CD14-positive monocyte (primary cell): ENCODE measurements around the gene HES4. TPM values are rescaled to one million over a fixed set of nuclear protein-coding genes. Genes with fewer than 3 reads are reported as not detected.
"Not testable (repeated sequence)": the region's sequence is repeated elsewhere in the genome, so short reads cannot be mapped to it uniquely, and the experiment has no call there.

Experiments
- DNase-seq, 3 donors: peaks; one replicate each; pipeline ENCODE4 v3.0.0-alpha.2; 2011 to 2022
- H2AFZ ChIP-seq: 2 replicates; pipeline ENCODE4 v1.6.0; 2012; ENCODE audit warnings: mild to moderate bottlenecking, low read depth, low read length, inconsistent platforms; ENCODE audit not compliant: insufficient read depth, poor library complexity, severe bottlenecking
- H3K27ac ChIP-seq, 2 donors: 1 replicate in 1 of 2; 2 replicates in 1 of 2; pipeline ENCODE4 v1.5.1; 2012 to 2013; ENCODE audit warnings: low read length in 2 of 2, control low read depth in 1 of 2, inconsistent platforms in 1 of 2, low read depth in 1 of 2, mild to moderate bottlenecking in 1 of 2
- H3K27me3 ChIP-seq, 2 donors: one replicate each; pipeline versions ENCODE4 v1.6.0 to v1.6.1; 2011 to 2013; ENCODE audit warnings: low read length in 2 of 2; ENCODE audit not compliant: control insufficient read depth in 2 of 2, insufficient read depth in 2 of 2
- H3K36me3 ChIP-seq, 2 donors: replicated peaks in 1 of 2; 1 replicate in 1 of 2; 2 replicates in 1 of 2; pipeline versions ENCODE4 v1.5.1 to v1.6.1; 2012 to 2013; ENCODE audit warnings: low read length in 2 of 2, control low read depth in 1 of 2, inconsistent platforms in 1 of 2, mild to moderate bottlenecking in 1 of 2; ENCODE audit not compliant: insufficient read depth in 2 of 2, control insufficient read depth in 1 of 2
- H3K4me1 ChIP-seq, 2 donors: 1 replicate in 1 of 2; 2 replicates in 1 of 2; pipeline versions ENCODE4 v1.5.1 to v1.6.1; 2012 to 2013; ENCODE audit warnings: low read length in 2 of 2, control low read depth in 1 of 2, inconsistent platforms in 1 of 2, mild to moderate bottlenecking in 1 of 2, moderate library complexity in 1 of 2; ENCODE audit not compliant: insufficient read depth in 2 of 2, control insufficient read depth in 1 of 2
- H3K4me2 ChIP-seq: replicated peaks from 2 replicates; pipeline ENCODE3; 2012; ENCODE audit warnings: low read length, moderate library complexity, mild to moderate bottlenecking; ENCODE audit not compliant: poor library complexity, severe bottlenecking; ENCODE audit errors: extremely low read depth
- H3K4me3 ChIP-seq, 3 experiments: fragments of 200-600 bp in 1 of 3; sonication (generic) in 1 of 3; replicated peaks in 1 of 3; 1 replicate in 2 of 3; 2 replicates in 1 of 3; pipeline ENCODE4 v1.5.1; 2011 to 2013; ENCODE audit warnings: low read length in 3 of 3, mild to moderate bottlenecking in 3 of 3, control low read depth in 2 of 3, low read depth in 2 of 3, inconsistent platforms in 1 of 3, moderate library complexity in 1 of 3
- H3K79me2 ChIP-seq: 2 replicates; pipeline ENCODE4 v1.6.0; 2012; ENCODE audit warnings: mild to moderate bottlenecking, control low read depth, inconsistent platforms, low read length, moderate library complexity; ENCODE audit not compliant: insufficient read depth
- H3K9ac ChIP-seq: 2 replicates; pipeline ENCODE4 v1.6.0; 2017; ENCODE audit warnings: low read length, mild to moderate bottlenecking; ENCODE audit not compliant: insufficient read depth, poor library complexity, severe bottlenecking
- H3K9me3 ChIP-seq, 2 donors: replicated peaks in 1 of 2; 1 replicate in 1 of 2; 2 replicates in 1 of 2; pipeline versions ENCODE4 v1.5.1 to v1.6.1; 2012 to 2013; ENCODE audit warnings: low read length in 2 of 2, control low read depth in 1 of 2; ENCODE audit not compliant: control insufficient read depth in 1 of 2, insufficient read depth in 1 of 2
- H4K20me1 ChIP-seq: 2 replicates; pipeline ENCODE4 v1.6.0; 2012; ENCODE audit warnings: mild to moderate bottlenecking, low read length, control low read depth, moderate library complexity; ENCODE audit not compliant: insufficient read depth
- H3K27ac Mint-ChIP-seq, 7 donors: one replicate each; pipeline ENCODE4 v1.8.0; 2020; ENCODE audit warnings: mild to moderate bottlenecking in 7 of 7, mixed read lengths in 7 of 7, moderate library complexity in 6 of 7, inconsistent platforms in 2 of 7
- H3K27me3 Mint-ChIP-seq, 3 donors: one replicate each; pipeline ENCODE4 v1.8.0; 2021 to 2022; ENCODE audit warnings: low read depth in 3 of 3, mild to moderate bottlenecking in 3 of 3, mixed read lengths in 3 of 3, moderate library complexity in 3 of 3, inconsistent platforms in 1 of 3
- H3K36me3 Mint-ChIP-seq, 2 donors: one replicate each; pipeline ENCODE4 v1.8.0; 2020; ENCODE audit warnings: mixed read lengths in 2 of 2, inconsistent platforms in 1 of 2, mild to moderate bottlenecking in 1 of 2
- H3K4me1 Mint-ChIP-seq: one replicate; pipeline ENCODE4 v1.8.0; 2020; ENCODE audit warnings: mild to moderate bottlenecking, mixed read lengths
- H3K4me3 Mint-ChIP-seq, 2 donors: one replicate each; pipeline ENCODE4 v1.8.0; 2020; ENCODE audit warnings: mild to moderate bottlenecking in 2 of 2, mixed read lengths in 2 of 2, moderate library complexity in 1 of 2
- H3K9me3 Mint-ChIP-seq, 7 donors: one replicate each; pipeline ENCODE4 v1.8.0; 2020 to 2022; ENCODE audit warnings: mixed read lengths in 7 of 7, mild to moderate bottlenecking in 6 of 7, moderate library complexity in 6 of 7, inconsistent platforms in 2 of 7
- WGBS: methylation state at CpG from one replicate; pipeline ENCODE4 v1.1.5; 2013; ENCODE audit warnings: missing lambda C conversion rate; ENCODE audit not compliant: insufficient coverage; 5-methylcytosine and 5-hydroxymethylcytosine counted together
- intact Hi-C, 2 donors: fragments of 100-400 bp; cut with micrococcal nuclease; formaldehyde crosslinking; loops; one replicate each; pipeline versions ENCODE4 v1.15.0 to v1.15.1; 2023
- polyA plus RNA-seq, 3 donors: library from polyadenylated mRNA; depleted of rRNA in 1 of 3; unstranded in 2 of 3; stranded (reverse) in 1 of 3; fragments of 300-500 nt in 2 of 3; fragments of >200 nt in 1 of 3; fragmentation: Illumina TruSeq in 2 of 3; gene quantifications; 1 replicate in 2 of 3; 2 replicates in 1 of 3; pipeline ENCODE4 v1.2.3, GENCODE V29; 2012 to 2021
- TF ChIP-seq, protein P1 (sequence below): fragments of 200-600 bp; IDR thresholded peaks from one replicate; pipeline ENCODE4 v1.8.0; 2022; ENCODE audit warnings: antibody characterized with exemption, mild to moderate bottlenecking

Gene HES4
- polyA plus RNA-seq, 3 donors: 1.4 to 26.8 (median 2.0) TPM

DNA sequence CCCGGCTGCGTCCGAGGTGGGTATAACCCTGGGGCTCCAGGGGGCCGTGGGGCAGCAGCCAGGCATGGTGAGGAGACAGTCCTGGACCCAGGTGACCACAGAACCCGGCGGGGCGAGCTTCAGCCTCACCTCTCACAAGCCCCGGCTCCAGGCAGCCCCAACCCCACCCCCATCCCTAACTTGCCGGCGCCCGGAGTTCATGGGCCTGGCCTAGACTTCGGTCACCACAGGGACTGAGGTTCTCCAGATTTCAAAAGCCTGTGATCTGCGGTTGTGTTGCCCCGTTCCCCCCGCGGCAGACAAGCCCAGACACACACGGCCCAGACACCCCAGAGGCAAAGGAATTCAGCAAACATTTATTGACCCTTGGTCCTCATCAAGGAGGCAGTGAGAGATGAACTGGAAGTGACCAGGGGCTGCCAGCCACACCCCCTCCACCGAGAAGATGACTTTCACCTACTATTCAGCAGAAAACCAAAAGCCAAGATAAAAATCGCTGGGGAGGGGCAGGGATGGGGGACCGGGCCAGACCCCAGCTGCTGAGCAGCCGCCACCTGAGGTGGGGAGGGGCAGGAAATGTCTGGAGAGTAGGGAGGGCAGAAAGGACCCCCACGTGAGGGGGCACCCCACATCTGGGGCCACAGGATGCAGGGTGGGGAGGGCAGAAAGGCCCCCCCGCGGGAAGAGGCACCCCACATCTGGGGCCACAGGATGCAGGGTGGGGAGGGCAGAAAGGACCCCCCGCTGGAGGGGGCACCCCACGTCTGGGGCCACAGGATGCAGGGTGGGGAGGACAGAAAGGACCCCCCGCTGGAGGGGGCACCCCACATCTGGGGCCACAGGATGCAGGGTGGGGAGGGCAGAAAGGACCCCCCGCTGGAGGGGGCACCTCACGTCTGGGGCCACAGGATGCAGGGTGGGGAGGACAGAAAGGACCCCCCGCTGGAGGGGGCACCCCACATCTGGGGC, 3.9 kb downstream of the HES4 start:
- H3K9me3 Mint-ChIP-seq: peaks cover 10 to 43% (median 32%) of the 10 kb centered on the region in 7 donors
- H3K27me3 ChIP-seq: peaks cover 23 to 48% of the 10 kb centered on the region in 2 donors

DNA sequence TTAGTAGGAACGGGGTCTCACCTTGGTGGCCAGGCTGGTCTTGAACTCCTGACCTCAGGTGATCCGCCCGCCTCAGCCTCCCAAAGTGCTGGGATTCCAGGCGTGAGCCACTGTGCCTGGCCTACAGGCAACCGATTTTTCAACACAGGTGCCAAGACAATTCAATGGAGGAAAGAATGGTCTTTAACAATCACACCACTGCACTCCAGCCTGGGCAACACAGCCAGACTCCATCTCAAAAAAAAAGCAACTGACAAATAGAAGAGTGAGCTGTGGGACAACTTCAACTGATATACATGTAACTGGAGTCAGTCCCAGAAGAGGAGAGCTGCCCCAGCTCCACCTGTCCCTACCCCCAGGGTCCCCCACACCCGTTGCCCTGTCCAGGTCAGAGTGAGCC, 5.4 kb downstream of the HES4 start:
- peak overlapping the region in 1 of 2 donors; percentile 70 for H3K4me3 Mint-ChIP-seq
- intact Hi-C loops, H3K4me1 Mint-ChIP-seq, H3K27ac ChIP-seq, H3K9ac ChIP-seq, DNase-seq, H3K4me2 ChIP-seq, H3K4me3 ChIP-seq, H3K4me1 ChIP-seq, H3K36me3 ChIP-seq, H3K79me2 ChIP-seq, H2AFZ ChIP-seq, H3K36me3 Mint-ChIP-seq: not testable (repeated sequence)
- H3K27ac Mint-ChIP-seq: peak overlapping the region in 1 of 7 donors; percentile 19
- H4K20me1 ChIP-seq: peaks cover 12% of the 10 kb centered on the region
- H3K27me3 Mint-ChIP-seq: peaks cover 50 to 80% (median 66%) of the 10 kb centered on the region in 3 donors
- peaks cover 8 to 40% (median 30%) of the 10 kb centered on the region in 7 donors for H3K9me3 Mint-ChIP-seq
- peaks cover 19 to 41% of the 10 kb centered on the region in 2 donors for H3K27me3 ChIP-seq
- H3K9me3 ChIP-seq: peaks cover 22 to 28% of the 10 kb centered on the region in 2 donors
- WGBS: 75% methylated on average over 2 of the region's 6 CpGs

More for the DNA sequence above, 3.9 kb downstream of the HES4 start:
- peaks cover 22 to 29% of the 10 kb centered on the region in 2 donors for H3K9me3 ChIP-seq
- no peaks in the 10 kb centered on the region for H3K79me2 ChIP-seq
- peaks cover 12% of the 10 kb centered on the region for H4K20me1 ChIP-seq
- H3K27ac ChIP-seq: no peak overlapping the region
- H2AFZ ChIP-seq: no peak overlapping the region
- Mint-ChIP-seq H3K4me1 (peaks cover 10% of the 10 kb centered on the region), H3K27ac (no peak overlapping the region), H3K4me3 (peak overlapping the region in 1 of 2 donors; percentile 69), H3K27me3 (peaks cover 45 to 82% (median 63%) of the 10 kb centered on the region in 3 donors), H3K36me3 (peaks cover 0 to 4% of the 10 kb centered on the region in 2 donors)
- intact Hi-C loops: no loop called here
- TF ChIP-seq, protein P1, sequence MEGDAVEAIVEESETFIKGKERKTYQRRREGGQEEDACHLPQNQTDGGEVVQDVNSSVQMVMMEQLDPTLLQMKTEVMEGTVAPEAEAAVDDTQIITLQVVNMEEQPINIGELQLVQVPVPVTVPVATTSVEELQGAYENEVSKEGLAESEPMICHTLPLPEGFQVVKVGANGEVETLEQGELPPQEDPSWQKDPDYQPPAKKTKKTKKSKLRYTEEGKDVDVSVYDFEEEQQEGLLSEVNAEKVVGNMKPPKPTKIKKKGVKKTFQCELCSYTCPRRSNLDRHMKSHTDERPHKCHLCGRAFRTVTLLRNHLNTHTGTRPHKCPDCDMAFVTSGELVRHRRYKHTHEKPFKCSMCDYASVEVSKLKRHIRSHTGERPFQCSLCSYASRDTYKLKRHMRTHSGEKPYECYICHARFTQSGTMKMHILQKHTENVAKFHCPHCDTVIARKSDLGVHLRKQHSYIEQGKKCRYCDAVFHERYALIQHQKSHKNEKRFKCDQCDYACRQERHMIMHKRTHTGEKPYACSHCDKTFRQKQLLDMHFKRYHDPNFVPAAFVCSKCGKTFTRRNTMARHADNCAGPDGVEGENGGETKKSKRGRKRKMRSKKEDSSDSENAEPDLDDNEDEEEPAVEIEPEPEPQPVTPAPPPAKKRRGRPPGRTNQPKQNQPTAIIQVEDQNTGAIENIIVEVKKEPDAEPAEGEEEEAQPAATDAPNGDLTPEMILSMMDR: no peak
- peaks cover 6 to 22% of the 10 kb centered on the region in 2 donors for H3K4me1 ChIP-seq
- no peaks in the 10 kb centered on the region for H3K36me3 ChIP-seq
- 59% methylated on average over 10 of the region's 30 CpGs for WGBS
- no peak overlapping the region for H3K4me2 ChIP-seq
- no peak for DNase-seq
- H3K9ac ChIP-seq: no peak overlapping the region
- H3K4me3 ChIP-seq: no peak overlapping the region
